Suppressor macrophage treated with lipopolysaccharide for 4 hours (primary cell): ENCODE data around the gene MANBA.
"Not testable (repeated sequence)": the region's sequence is repeated elsewhere in the genome, so short reads cannot be mapped to it uniquely, and the experiment has no call there.

Experiments
- DNase-seq: peaks from one replicate; pipeline ENCODE4 v3.0.0-alpha.2; 2020

MANBA gene

DNA sequence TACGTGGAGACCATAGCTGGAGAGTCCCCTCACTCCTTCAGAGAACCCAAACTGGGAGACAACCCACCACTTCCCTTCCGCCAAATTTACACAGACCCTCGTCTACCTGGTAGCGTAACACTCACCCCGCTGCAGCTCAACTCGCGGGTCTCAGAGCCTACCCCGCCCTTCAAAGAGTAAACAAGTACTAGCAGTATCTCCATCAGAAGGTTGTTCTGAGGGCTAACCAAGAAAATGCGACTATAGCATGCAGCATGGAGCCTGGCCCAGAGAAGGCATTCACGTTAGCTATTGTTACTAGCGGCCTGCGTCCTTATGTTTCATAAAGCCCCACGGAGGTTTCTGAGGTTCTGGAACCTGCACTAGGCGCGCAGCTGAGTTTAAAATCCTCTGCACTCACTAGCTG, 531 bp upstream of the MANBA start:
- peak; percentile 25 for DNase-seq

DNA sequence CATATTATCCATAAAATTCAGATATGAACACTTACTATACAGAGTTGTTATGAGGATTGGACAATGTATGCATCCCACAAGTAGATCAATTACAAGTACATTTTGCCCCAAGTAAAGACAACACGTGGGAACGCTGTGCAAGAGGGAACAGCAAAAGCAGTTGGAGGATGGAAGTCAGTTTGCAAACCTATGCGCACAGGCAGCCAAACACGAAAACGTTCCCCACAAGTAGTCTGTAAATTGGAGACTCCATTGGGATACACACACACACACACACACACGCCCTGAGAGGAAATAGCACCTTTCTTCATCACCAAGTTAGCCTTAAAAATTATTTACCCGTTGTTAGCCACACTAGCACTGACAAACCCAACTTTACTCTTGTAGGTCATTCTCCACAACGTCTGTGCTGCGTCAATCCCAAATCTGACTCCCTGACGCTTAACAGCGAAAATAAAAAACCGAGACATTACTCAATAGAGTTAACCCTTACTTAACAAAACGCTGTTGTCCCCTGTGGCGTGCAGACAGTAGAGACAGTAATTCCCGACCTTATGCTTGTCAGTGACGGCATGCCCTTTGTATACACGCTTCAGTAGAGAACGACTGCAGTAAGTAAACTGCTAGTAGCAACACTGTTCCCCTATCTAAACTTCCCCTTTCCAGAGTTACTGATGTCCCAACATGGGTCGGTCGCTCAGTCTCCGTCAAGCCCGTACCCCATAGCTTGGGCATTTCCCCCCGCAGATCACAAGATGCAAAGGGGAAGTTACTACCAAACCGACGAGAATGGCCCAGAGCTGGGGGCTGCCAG, 730 bp downstream of the MANBA start:
- DNase-seq = peak; percentile 97

DNA sequence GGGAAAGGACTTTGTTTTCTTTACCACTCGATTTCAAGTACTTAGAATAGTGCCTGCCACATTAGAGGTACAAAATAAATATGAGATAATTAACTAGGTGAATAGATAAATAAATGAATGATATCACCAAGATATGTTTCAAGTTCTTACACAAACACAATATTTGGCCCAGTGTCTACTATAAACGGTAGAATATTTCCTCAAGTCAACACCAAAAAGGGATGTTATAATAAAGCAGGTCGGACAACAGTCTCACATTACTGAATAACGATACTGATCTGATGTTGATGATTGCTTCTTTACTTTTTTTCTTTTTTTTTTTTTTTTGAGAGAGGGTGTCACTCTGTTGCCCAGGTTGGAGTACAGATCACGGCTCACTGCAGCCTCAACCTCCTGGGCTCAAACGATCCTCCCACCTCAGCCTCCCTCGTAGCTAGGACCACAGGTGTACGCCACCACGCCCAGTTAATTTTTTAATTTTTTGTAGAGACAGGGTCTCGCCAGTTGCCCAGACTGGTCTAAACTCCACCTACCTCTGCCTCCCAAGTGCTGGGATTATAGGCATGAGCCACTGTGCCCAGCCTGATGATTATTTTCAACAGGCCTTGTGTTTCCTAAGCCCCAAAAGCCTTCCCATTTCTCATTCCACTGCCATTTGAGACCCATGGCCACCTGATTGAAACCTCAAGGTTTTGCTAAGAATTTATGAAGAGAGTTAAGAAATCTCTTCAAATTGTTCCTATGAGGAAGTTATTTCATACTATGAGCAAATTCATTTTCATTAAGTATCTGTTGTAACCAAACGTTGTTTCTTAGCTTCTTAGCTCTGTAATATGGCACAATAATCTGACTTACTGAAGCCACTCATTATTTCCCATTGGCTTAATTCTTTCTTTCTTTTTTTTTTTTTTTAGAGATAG, 2.3 kb downstream of the MANBA start:
- DNase-seq = peak; percentile 75

DNA sequence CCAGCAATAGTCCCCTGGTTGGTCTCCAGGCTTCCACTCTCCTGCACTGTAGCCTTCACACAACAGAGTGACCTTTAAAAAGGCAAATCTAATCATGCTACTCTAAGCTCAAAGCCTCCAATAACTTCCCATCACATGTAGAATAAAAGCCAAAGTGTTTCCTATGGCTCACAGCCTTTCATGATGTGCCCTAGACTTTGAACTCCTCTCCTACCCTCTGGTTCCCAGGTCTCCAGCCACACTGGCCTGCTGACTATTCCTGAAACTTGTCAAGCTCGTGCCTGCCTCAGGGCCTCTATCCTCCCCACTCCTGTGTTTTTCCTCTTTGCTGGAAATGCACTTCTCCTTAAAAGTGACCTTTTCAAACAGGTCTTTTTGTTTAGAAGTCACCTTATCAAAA, 3.1 kb downstream of the MANBA start:
- no peak for DNase-seq

DNA sequence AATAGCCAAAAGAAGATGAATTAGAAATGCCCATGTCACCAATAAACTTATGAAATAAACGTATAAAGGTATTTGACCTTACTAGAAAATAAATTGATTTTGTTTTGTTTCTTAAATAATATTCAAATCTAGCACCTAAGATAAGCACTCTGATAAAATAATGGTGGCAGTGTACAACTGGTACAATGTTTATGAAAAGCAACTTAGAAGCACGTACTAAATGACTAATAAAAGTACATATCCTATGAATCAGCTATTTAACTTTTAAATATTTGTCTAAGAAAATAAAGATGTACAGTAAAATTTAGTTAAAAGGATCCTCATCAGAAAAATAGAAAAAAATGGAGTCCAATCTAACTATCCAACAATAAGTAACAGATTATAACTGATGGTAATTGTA, 6.7 kb downstream of the MANBA start:
- DNase-seq = no peak

DNA sequence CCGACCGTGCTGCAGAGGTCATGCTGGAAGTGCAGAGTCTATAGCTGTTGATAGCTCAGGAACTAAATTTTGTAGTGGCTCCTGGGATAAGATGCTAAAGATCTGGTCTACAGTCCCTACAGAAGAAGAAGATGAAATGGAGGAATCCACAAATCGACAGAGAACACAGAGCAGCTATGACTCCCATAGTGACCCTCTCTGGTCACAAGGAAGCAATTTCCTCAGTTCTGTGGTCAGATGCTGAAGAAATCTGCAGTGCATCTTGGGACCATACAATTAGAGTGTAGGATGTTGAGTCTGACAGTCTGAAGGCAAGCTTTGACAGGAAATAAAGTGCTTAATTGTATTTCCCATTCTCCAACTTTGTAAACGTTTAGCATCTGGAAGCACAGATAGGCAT, 8.8 kb downstream of the MANBA start:
- DNase-seq = peak; percentile 42

DNA sequence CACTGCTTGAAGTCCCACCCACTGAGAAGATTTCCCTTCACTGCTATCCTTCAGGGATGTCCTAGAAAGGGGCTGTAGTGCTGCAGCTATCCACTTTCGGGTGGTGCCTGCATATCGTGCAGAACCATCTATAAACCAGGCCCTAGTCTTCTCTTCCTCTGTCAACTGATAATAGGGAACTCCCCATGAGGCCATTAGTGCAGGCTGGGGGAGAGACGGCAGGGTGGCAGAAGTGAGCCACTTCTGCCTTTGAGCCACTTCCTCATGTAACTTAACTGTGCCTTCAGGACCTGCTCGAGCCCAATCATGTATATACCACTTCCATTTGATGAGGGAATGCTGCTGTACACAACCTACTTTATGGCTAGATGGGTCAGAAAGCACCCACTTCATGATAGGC, 17.4 kb downstream of the MANBA start:
- peak; percentile 77 for DNase-seq

DNA sequence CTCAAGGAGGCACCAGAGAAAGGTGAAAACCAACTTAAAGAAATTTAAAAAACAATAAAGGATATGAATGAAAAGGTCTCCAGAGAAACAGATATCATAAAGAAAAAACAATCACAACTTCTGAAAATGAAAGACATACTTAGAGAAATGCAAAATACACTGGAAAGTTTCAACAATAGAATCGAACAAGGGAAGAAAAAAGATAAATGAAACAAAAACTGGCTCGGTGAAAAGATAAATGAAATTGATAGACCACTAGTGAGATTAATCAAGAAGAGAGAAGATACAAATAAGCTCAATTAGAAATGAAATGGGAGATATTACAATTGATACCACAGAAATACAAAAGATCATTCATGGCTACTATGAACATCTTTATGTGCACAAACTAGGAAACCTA, 22.0 kb downstream of the MANBA start:
- DNase-seq = not testable (repeated sequence)

DNA sequence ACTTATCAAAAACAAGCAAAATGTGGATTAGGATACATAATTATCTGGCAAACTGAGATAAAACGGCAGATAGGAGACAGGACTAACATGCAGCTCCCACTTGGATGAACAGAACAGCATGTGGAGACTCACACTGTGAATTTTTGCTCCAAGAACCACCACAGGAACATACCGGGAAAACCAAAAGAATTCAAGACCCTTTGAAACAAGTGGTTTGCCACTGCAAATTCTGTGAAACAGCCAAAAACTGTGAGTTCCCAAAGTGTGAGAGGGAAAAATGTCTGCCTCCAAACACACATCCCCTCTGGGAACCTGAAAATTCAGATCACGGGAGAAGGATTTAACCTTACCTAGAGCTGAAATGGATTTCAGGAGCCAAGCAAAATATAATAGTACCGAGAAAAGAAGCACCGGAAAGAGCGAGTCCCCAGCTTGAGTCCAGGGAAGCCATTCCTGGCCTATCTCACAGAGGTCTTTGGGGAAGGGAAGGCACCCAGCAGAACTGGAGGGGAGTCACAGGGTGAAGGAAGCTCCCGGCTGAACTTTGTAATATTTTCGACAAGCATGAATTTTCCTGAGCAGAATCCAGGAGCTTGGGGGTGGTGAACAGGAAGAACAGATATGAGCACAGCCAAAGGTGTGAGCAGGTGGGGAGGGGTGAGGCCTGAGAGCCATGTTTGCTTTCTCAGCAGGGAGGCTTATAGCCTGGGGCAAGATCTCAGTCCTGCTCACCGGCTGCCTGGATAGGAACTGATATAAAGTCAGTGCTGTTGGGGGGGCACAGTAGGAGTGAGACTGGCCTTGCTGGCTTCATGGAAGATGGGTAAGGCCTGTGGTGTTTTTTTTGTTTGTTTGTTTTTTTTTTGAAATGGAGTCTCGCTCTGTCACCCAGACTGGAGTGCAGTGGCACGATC, 23.9 kb downstream of the MANBA start:
- no peak for DNase-seq

DNA sequence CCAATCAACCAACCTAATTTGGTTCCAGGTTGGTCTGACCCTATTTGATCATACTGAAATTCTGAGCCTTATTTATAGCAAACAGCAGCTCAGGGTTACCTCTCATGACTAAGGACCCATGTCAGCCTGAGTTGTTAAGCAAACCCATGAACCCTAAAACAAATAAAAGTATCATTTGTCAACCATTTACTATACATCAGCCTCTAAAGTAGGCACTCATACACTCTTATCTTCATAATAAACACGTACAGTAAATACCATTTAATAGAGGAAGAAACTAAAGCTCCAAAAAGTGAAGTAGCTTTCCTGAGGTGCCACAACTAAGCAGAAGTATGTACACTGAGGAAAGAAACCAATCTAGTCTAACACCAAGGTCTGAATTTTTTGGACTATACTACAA, 25.2 kb downstream of the MANBA start:
- DNase-seq = no peak

DNA sequence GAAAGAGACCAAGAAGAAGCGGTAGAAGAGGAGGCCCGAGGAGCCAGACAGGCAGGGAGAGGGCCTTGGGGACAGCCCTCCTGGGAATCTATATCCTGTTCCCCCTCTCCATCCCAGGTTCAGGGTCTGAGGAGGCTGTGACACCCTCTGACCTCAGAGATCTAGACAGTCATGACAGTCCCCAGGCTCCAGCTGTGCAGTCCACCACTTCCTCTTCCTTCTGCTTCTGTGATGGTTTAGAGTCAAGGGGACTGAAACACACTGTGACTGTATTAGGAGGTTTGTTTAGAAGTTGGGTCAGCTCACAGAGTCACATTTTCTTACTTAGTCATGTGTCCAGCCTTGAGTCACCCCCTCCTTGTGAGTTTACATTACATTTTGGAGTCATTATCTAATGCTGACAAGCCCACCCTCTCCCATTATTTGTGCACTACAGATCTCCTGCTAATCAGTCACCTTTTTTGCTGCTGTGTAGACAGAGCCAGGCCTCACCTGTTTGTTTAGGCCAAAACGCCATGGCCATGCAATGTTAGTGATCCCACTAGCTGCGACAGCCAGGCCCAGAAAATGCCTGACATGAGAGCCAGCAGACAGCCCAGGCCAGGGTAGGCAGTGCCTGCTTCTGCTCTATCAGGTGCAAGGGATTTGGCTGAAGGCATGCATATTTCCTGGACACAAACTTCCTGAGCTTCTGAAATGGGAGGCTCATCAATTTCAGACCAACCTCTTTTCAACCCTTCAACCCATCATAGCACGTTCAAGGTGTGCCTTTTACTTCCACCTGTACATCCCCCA, 26.0 kb downstream of the MANBA start:
- peak; percentile 93 for DNase-seq

DNA sequence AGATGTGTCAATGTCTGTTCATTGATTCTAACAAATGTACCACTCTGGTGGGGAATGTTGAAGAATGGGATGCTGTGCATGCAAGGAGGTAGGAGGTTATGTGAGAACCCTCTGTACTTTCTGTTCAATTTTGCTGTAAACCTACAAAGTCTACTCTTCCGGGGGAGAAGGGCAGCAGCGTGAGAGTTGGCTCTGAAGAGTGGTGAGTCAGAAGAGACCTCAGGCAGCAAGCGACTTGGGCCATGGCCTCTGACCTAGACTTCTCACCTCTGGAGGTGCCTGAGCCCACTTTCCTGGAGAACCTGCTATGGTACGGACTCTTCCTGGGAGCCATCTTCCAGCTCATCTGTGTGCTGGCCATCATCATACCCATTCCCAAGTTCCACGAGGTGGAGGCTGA, 26.7 kb downstream of the MANBA start:
- DNase-seq = no peak

DNA sequence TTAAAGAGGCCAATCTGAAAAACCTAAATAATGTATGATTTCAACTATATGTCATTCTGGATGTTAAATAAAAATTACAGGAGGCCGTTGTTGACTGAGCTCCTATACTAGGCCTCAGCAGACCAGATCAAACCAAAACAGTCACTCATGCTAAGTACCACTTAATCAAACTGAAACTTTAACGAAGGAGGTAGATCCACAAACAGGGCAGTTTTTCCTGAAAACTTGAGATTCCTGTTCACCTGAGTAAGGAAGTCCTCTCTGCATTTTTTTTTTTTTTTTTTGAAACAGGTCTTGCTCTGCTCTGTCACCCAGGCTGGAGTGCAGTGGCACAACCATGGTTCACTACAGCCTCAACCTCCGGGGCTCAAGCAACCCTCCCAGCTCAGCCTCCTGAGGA, 27.7 kb downstream of the MANBA start:
- no peak for DNase-seq

DNA sequence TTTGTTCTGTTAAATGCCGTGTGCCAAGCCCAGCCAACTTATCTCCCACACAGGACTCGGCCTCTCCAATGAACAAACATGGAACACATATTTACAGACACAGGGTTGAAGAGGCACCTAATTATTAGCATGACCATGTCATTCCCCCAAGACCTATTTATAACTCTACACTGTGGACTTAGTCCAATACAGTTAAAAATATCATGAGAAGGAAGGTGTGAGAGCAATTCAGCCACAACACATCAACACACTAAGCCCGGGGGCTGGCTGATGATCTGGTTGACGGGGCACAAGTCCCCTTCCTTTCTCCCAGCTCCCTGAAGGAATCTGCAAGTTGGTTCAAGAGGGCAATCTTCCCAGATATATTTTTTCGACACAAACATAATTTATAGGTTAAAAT, 28.1 kb downstream of the MANBA start:
- no peak for DNase-seq

DNA sequence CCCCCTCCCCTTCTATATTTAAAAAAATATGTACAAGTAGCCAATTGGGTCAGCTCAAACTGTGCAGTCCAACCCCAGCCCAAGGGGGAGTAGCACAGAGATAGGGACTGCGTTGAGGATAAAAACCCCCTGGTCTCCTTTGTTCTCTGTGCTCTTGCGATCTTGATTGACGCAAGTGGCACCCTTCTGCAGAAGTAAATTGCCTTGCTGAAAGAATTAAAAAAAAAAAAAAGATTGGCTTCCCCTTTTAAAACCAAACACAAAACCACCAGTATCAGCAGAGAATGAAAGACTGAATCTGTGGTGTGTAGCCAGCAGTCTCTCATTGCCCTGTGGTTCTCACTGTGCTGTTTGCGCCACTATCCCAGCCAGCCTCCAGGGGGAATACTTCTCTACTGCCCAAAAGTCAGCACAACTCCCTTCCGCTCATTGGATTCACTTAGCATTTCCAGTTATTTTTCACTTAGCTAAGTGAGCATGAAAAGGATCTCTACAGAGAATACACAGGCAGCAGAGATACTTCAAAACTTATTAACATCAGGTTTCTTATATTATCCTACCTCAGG, 29.7 kb downstream of the MANBA start:
- DNase-seq = no peak

DNA sequence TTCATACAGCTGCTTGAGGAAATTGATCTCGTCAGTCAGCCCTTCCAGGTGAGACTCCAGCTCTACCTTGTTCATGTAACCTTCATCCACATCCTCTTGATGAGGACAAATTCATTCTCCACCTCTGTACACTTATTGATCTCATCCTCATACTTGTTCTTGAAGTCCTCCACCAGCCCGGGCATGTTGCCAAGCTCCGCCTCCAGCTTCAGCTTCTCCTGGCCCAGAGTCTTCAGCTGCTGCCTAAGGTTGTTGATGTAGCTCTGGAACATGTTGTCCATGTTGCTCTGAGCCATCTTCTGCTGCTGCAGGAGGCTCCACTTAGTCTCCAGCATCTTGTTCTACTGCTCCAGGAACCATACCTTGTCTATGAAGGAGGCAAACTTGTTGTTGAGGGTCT, 31.3 kb downstream of the MANBA start:
- DNase-seq = not testable (repeated sequence)

DNA sequence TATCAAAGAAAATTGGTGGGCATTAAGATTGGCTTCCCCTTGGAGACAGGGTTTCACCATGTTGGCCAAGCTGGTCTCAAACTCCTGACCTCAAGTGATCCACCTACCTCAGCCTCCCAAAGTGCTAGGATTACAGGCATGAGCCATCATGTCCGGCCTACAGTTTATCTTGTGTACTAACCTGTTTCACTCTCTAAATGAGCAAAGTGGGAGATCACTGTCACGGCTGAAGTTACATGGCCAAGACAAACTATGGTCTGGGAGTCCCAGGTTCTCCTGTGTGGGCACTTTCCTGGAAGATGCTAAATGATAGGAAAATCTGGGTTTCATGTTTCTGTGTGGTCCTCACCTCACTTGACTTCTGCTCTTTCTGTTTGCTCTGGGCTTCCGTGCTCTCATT, 33.8 kb downstream of the MANBA start:
- DNase-seq = not testable (repeated sequence)

DNA sequence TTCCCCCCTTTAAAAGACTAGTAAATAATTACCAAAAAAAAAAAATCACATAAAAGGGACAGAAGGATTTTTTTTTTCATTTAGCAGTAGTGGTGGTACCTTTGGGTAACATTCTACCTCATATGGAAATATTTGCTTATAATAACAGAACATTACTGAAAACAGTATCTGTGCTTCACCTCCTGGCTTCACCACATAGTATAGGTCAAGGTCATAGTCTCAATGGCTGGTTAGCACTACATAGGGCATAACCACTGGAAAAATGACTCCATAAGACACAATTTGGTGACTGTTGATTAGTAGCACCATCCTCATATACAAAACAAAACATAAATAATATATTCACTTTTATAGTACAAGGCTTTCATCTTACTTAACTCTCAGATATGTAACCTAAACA, 34.7 kb downstream of the MANBA start:
- no peak for DNase-seq

DNA sequence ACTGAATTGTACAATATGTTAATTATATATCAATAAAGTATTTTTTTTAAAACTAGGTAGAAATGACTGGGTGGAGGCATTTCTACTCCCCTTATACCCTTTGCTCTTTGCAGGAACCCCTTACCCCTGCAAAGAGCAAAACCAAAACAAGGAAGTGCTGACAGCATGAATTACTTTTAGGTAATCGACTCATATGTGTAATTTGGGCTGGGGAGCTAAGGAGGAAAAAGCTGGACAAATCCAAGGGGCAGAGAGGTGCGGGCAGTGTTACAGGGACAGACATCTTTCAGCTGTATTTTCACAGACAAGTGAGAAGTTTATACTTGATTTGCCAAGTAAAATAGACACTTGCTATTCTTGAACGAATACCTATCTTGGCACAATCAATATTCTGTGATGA, 35.5 kb downstream of the MANBA start:
- DNase-seq = no peak

DNA sequence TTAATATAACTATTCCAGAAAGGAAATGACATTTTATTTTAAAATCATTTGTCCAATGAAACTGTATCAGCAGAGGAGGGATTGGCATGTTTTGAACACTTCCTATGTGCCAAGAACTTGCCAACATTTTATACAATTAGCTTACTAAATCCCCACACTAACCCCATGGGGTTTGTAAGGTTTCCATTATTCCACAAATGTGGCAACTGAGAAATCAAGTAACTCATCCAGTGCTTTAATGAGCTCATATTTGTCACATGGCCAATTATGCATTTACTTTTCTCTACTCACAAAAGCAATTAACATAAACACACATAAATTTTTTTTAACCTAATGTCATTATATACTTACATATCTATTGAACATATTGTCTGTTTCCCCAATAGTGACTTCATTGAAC, 37.3 kb downstream of the MANBA start:
- DNase-seq = no peak

DNA sequence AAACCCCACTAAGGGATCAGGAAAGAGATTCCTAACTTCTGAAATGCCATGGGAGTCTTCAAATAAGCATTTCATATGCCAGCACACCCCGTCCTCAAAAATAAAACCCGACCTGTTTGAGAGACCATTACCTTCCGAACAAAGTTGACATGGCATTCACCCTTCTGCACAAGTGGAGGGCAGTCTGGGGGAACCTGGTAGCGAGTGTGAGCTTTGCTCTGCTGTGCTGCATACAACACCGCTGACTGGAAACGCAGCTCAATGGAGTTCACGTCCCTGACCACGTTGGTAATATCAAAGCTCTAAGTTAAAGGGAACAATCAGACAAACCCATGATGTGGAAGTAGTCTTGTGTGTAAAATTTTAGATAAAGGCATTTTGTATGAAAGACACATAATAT, 38.0 kb downstream of the MANBA start:
- DNase-seq = no peak
